Activated naive CD8-positive, alpha-beta T cell treated with anti-CD3 and anti-CD28 coated beads, Interleukin-2, amount 50 U/mL, for 24 hours (primary cell): ENCODE measurements around the gene DOCK11.

Experiments used
- ATAC-seq: fragments of 150-1000 bp; cut with Tn5 transposase; one replicate; pipeline ENCODE4 v1.10.0; 2021
- DNase-seq: peaks from one replicate; pipeline ENCODE4 v3.0.0; 2021
- H3K27ac Mint-ChIP-seq: one replicate; pipeline ENCODE4 v1.8.0; 2021; ENCODE audit warnings: mild to moderate bottlenecking, mixed read lengths
- H3K27me3 Mint-ChIP-seq: one replicate; pipeline ENCODE4 v1.8.0; 2021; ENCODE audit warnings: mixed read lengths
- H3K36me3 Mint-ChIP-seq: one replicate; pipeline ENCODE4 v1.8.0; 2021; ENCODE audit warnings: low read depth, mixed read lengths
- H3K4me1 Mint-ChIP-seq: one replicate; pipeline ENCODE4 v1.8.0; 2021; ENCODE audit warnings: mixed read lengths
- H3K4me3 Mint-ChIP-seq: one replicate; pipeline ENCODE4 v1.8.0; 2021; ENCODE audit warnings: mild to moderate bottlenecking, moderate library complexity, mixed read lengths
- H3K9me3 Mint-ChIP-seq: one replicate; pipeline ENCODE4 v1.8.0; 2021; ENCODE audit warnings: mixed read lengths

Gene DOCK11

GRCh38 chrX:118589227-118589626, 93.6 kb downstream of the DOCK11 start:
- ATAC-seq (no peak), DNase-seq (no peak)
- H3K36me3 Mint-ChIP-seq, result peaks cover 20% of the 10 kb centered on the region
- H3K9me3 Mint-ChIP-seq, result no peaks in the 10 kb centered on the region
- no peak overlapping the region for H3K4me3 Mint-ChIP-seq
- H3K27ac Mint-ChIP-seq, result no peak overlapping the region
- no peaks in the 10 kb centered on the region for H3K27me3 Mint-ChIP-seq
- H3K4me1 Mint-ChIP-seq, result peaks cover 9% of the 10 kb centered on the region

- ATAC-seq (no peak), DNase-seq (no peak)
- H3K4me1 Mint-ChIP-seq, result peaks cover 6% of the 10 kb centered on the region
- no peak overlapping the region for H3K4me3 Mint-ChIP-seq
- H3K27ac Mint-ChIP-seq, result peak overlapping the region; percentile 62
- H3K9me3 Mint-ChIP-seq, result no peaks in the 10 kb centered on the region
- H3K36me3 Mint-ChIP-seq, result peaks cover 15% of the 10 kb centered on the region
- H3K27me3 Mint-ChIP-seq, result no peaks in the 10 kb centered on the region
Observed at GRCh38 chrX:118593407-118593806, 97.8 kb downstream of the DOCK11 start.

GRCh38 chrX:118594697-118595420, 99.2 kb downstream of the DOCK11 start:
- H3K9me3 Mint-ChIP-seq, result no peaks in the 10 kb centered on the region
- peaks cover 6% of the 10 kb centered on the region for H3K4me1 Mint-ChIP-seq
- no peak for ATAC-seq
- DNase-seq, result no peak
- H3K36me3 Mint-ChIP-seq, result peaks cover 15% of the 10 kb centered on the region
- no peaks in the 10 kb centered on the region for H3K27me3 Mint-ChIP-seq
- H3K27ac Mint-ChIP-seq, result peak overlapping the region; percentile 73
- H3K4me3 Mint-ChIP-seq, result no peak overlapping the region

- Mint-ChIP-seq H3K27ac (peak overlapping the region; percentile 73), H3K4me3 (no peak overlapping the region), H3K9me3 (no peaks in the 10 kb centered on the region), H3K36me3 (peaks cover 15% of the 10 kb centered on the region), H3K4me1 (peaks cover 6% of the 10 kb centered on the region), H3K27me3 (no peaks in the 10 kb centered on the region)
- ATAC-seq, result no peak
- DNase-seq, result no peak
Observed at GRCh38 chrX:118595501-118596042, 100.0 kb downstream of the DOCK11 start.

GRCh38 chrX:118596390-118596789, 100.8 kb downstream of the DOCK11 start:
- H3K4me1 Mint-ChIP-seq, result peaks cover 6% of the 10 kb centered on the region
- H3K4me3 Mint-ChIP-seq, result no peak overlapping the region
- ATAC-seq, result no peak
- no peaks in the 10 kb centered on the region for H3K9me3 Mint-ChIP-seq
- H3K27me3 Mint-ChIP-seq, result no peaks in the 10 kb centered on the region
- DNase-seq, result no peak
- H3K36me3 Mint-ChIP-seq, result peaks cover 13% of the 10 kb centered on the region
- H3K27ac Mint-ChIP-seq, result no peak overlapping the region

GRCh38 chrX:118603981-118604380, 108.4 kb downstream of the DOCK11 start:
- no peak overlapping the region for H3K4me3 Mint-ChIP-seq
- peaks cover 16% of the 10 kb centered on the region for H3K4me1 Mint-ChIP-seq
- peaks cover 12% of the 10 kb centered on the region for H3K36me3 Mint-ChIP-seq
- H3K27ac Mint-ChIP-seq, result peak overlapping the region; percentile 18
- no peaks in the 10 kb centered on the region for H3K9me3 Mint-ChIP-seq
- no peaks in the 10 kb centered on the region for H3K27me3 Mint-ChIP-seq
- DNase-seq (peak; percentile 21), ATAC-seq (no peak)

GRCh38 chrX:118612290-118612689, 116.7 kb downstream of the DOCK11 start:
- Mint-ChIP-seq H3K4me1 (no peaks in the 10 kb centered on the region), H3K4me3 (no peak overlapping the region), H3K27me3 (no peaks in the 10 kb centered on the region), H3K36me3 (peaks cover 22% of the 10 kb centered on the region), H3K9me3 (no peaks in the 10 kb centered on the region), H3K27ac (no peak overlapping the region)
- DNase-seq, result no peak
- no peak for ATAC-seq

- DNase-seq, result no peak
- no peak overlapping the region for H3K4me3 Mint-ChIP-seq
Observed at GRCh38 chrX:118614150-118614549, 118.5 kb downstream of the DOCK11 start.

GRCh38 chrX:118615141-118615540, 119.5 kb downstream of the DOCK11 start:
- H3K27me3 Mint-ChIP-seq, result no peaks in the 10 kb centered on the region

More at GRCh38 chrX:118614150-118614549, 118.5 kb downstream of the DOCK11 start:
- Mint-ChIP-seq H3K9me3 (no peaks in the 10 kb centered on the region), H3K27me3 (no peaks in the 10 kb centered on the region), H3K27ac (no peak overlapping the region), H3K4me1 (no peaks in the 10 kb centered on the region), H3K36me3 (peaks cover 21% of the 10 kb centered on the region)
- ATAC-seq, result no peak

GRCh38 chrX:118621081-118621759, 125.6 kb downstream of the DOCK11 start:
- Mint-ChIP-seq H3K9me3 (no peaks in the 10 kb centered on the region), H3K4me3 (no peak overlapping the region), H3K4me1 (no peaks in the 10 kb centered on the region), H3K27ac (no peak overlapping the region), H3K36me3 (peaks cover 7% of the 10 kb centered on the region), H3K27me3 (no peaks in the 10 kb centered on the region)
- DNase-seq (no peak), ATAC-seq (no peak)

More at GRCh38 chrX:118615141-118615540, 119.5 kb downstream of the DOCK11 start:
- no peak for ATAC-seq
- H3K27ac Mint-ChIP-seq, result no peak overlapping the region
- no peaks in the 10 kb centered on the region for H3K4me1 Mint-ChIP-seq
- H3K4me3 Mint-ChIP-seq, result no peak overlapping the region
- peaks cover 18% of the 10 kb centered on the region for H3K36me3 Mint-ChIP-seq
- no peak for DNase-seq
- H3K9me3 Mint-ChIP-seq, result no peaks in the 10 kb centered on the region

- peaks cover 10% of the 10 kb centered on the region for H3K36me3 Mint-ChIP-seq
- no peaks in the 10 kb centered on the region for H3K9me3 Mint-ChIP-seq
- no peak for DNase-seq
- H3K4me3 Mint-ChIP-seq, result no peak overlapping the region
- H3K4me1 Mint-ChIP-seq, result no peaks in the 10 kb centered on the region
- H3K27ac Mint-ChIP-seq, result no peak overlapping the region
- no peaks in the 10 kb centered on the region for H3K27me3 Mint-ChIP-seq
- ATAC-seq, result no peak
Observed at GRCh38 chrX:118623062-118623461, 127.4 kb downstream of the DOCK11 start.

GRCh38 chrX:118626346-118626745, 130.7 kb downstream of the DOCK11 start:
- Mint-ChIP-seq H3K27ac (no peak overlapping the region), H3K27me3 (no peaks in the 10 kb centered on the region), H3K4me3 (no peak overlapping the region), H3K36me3 (peaks cover 12% of the 10 kb centered on the region), H3K9me3 (no peaks in the 10 kb centered on the region), H3K4me1 (no peaks in the 10 kb centered on the region)
- DNase-seq (no peak), ATAC-seq (no peak)

- DNase-seq, result no peak
- Mint-ChIP-seq H3K36me3 (peaks cover 17% of the 10 kb centered on the region), H3K4me3 (no peak overlapping the region), H3K9me3 (no peaks in the 10 kb centered on the region), H3K27me3 (no peaks in the 10 kb centered on the region), H3K27ac (no peak overlapping the region), H3K4me1 (no peaks in the 10 kb centered on the region)
- no peak for ATAC-seq
Observed at GRCh38 chrX:118627084-118627758, 131.6 kb downstream of the DOCK11 start.

- Mint-ChIP-seq H3K9me3 (no peaks in the 10 kb centered on the region), H3K4me3 (no peak overlapping the region), H3K27ac (no peak overlapping the region), H3K27me3 (no peaks in the 10 kb centered on the region), H3K36me3 (peaks cover 28% of the 10 kb centered on the region), H3K4me1 (peaks cover 2% of the 10 kb centered on the region)
- ATAC-seq (no peak), DNase-seq (no peak)
Observed at GRCh38 chrX:118630848-118631247, 135.2 kb downstream of the DOCK11 start.

- Mint-ChIP-seq H3K36me3 (peaks cover 25% of the 10 kb centered on the region), H3K27me3 (no peaks in the 10 kb centered on the region), H3K4me3 (no peak overlapping the region), H3K4me1 (peaks cover 2% of the 10 kb centered on the region), H3K27ac (no peak overlapping the region), H3K9me3 (no peaks in the 10 kb centered on the region)
- DNase-seq, result no peak
- no peak for ATAC-seq
Observed at GRCh38 chrX:118631586-118631985, 136.0 kb downstream of the DOCK11 start.
